HEK293T (cell line): ENCODE results near the gene PSMB7.

Experiments
- BHLHE40 ChIP-seq: fragments of 450-650 bp; IDR thresholded peaks from 2 replicates; pipeline ENCODE4 v1.6.1; 2016; ENCODE audit warnings: mild to moderate bottlenecking, moderate library complexity, borderline replicate concordance
- FOXA1 ChIP-seq: fragments of 450-650 bp; IDR thresholded peaks from 2 replicates; pipeline ENCODE4 v1.6.1; 2016; ENCODE audit warnings: mild to moderate bottlenecking
- FOXM1 ChIP-seq: fragments of 450-650 bp; IDR thresholded peaks from 2 replicates; pipeline ENCODE4 v1.6.1; 2017; ENCODE audit warnings: mild to moderate bottlenecking, borderline replicate concordance
- HDGF ChIP-seq: fragments of 450-650 bp; IDR thresholded peaks from 2 replicates; pipeline ENCODE4 v1.6.1; 2017; ENCODE audit warnings: antibody characterized with exemption, borderline replicate concordance
- NFRKB ChIP-seq: fragments of 450-650 bp; IDR thresholded peaks from 2 replicates; pipeline ENCODE4 v1.6.1; 2016; ENCODE audit warnings: mild to moderate bottlenecking, moderate library complexity
- SP1 ChIP-seq: fragments of 450-650 bp; IDR thresholded peaks from 2 replicates; pipeline ENCODE4 v1.6.1; 2017
- SUZ12 ChIP-seq: fragments of 450-650 bp; IDR thresholded peaks from 2 replicates; pipeline ENCODE4 v1.6.1; 2016; ENCODE audit warnings: mild to moderate bottlenecking
- TARDBP ChIP-seq: fragments of 450-650 bp; IDR thresholded peaks from 2 replicates; pipeline ENCODE4 v1.6.1; 2016

DNA sequence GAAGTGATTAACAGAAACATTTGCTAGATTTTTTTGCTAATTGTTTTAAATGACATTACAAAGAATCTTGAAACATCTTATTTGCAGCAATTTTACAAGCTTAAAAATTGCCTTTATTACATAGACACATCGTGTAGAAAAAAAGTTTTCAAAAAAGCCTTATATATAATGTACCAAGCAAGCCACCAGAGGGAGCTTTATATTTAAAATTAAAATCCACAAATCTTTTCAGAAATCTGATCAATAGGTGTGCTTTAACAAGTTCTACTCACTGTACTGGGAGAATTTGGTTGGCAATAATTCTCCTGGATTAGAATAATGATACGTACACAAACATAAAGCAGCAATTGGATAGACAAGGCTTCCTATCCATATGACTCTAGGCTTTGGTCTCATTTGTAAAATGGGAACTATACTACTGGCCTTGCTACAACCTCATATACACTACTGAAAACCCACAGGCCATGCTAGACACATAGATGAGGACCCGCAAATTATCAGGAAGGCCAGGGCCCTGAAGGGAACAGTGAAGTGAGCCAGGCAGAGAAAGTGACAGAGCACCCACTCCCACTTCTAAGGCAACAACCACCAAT, 4.8 kb downstream of the PSMB7 start:
- TF ChIP-seq SUZ12 (no peak), FOXA1 (no peak), TARDBP (no peak), NFRKB (no peak), SP1 (no peak), BHLHE40 (no peak), FOXM1 (no peak), HDGF (no peak)
